Measurements from ENCODE around the gene APOM.

- TF ChIP-seq POLR2A (IDR thresholded peaks at IDR 0.05) (no peak), CTCF (IDR thresholded peaks at IDR 0.05) (no peak)
Measured at GRCh38 chr6:31622684-31623091, 33.0 kb upstream of the APOM start.

Data from testis (tissue), 2 donors.